A549 (cell line): ENCODE measurements around the gene DCP1A. TPM values are rescaled to one million over a fixed set of nuclear protein-coding genes. Genes with fewer than 3 reads are reported as not detected.
A peak's percentile ranks its signal among the peaks of the same experiment; 100 is the strongest.

Experiments
- ATAC-seq, 2 experiments: fragments of 200-7000 bp in 1 of 2; fragments of >200 bp in 1 of 2; cut with Nextera tagmentation in 1 of 2; cut with Tn5 transposase in 1 of 2; 3 replicates each; pipeline versions ENCODE4 v1.8.0 to v1.9.1; 2018 to 2020; ENCODE audit warnings: mild to moderate bottlenecking in 1 of 2, moderate library complexity in 1 of 2
- CTCF ChIA-PET: fragments of 300-600 bp; sonication (Branson Sonifier 250); formaldehyde crosslinking; extraction: SDS; loops from one replicate; lab custom pipeline; 2021; ENCODE audit warnings: antibody characterized with exemption, inconsistent platforms; lab: Yijun Ruan, JAX
- POLR2A ChIA-PET: fragments of 350-600 bp; formaldehyde crosslinking; extraction: SDS; loops from one replicate; lab custom pipeline; 2021; ENCODE audit warnings: antibody characterized with exemption, inconsistent platforms; lab: Yijun Ruan, JAX
- DNase-seq, 2 experiments: peaks; one replicate each; pipeline versions ENCODE4 v3.0.0 to v3.0.0-alpha.2; 2011 to 2016; ENCODE audit warnings: low read depth in 1 of 2, low spot score in 1 of 2
- FAIRE-seq: peaks from 2 replicates; lab custom pipeline; 2011; peaks lifted over from hg19 to GRCh38; lab: Jason Lieb, UNC
- H3K27ac ChIP-seq, 2 experiments: fragments of >200 bp; sonication (Bioruptor Twin); formaldehyde crosslinking; 3 replicates each; pipeline ENCODE4 v1.5.1; 2016 to 2017
- H3K4me1 ChIP-seq: fragments of >200 bp; sonication (Bioruptor Twin); formaldehyde crosslinking; 3 replicates; pipeline ENCODE4 v1.6.1; 2016
- H3K4me2 ChIP-seq: fragments of >200 bp; sonication (Bioruptor Twin); formaldehyde crosslinking; 3 replicates; pipeline ENCODE4 v1.6.1; 2016
- H3K4me3 ChIP-seq: fragments of >200 bp; sonication (Bioruptor Twin); formaldehyde crosslinking; 3 replicates; pipeline ENCODE4 v1.5.1; 2016
- H3K9me3 ChIP-seq: fragments of >200 bp; sonication (Bioruptor Twin); formaldehyde crosslinking; 3 replicates; pipeline ENCODE4 v1.6.1; 2016
- BHLHE40 ChIP-seq: IDR thresholded peaks from 2 replicates; pipeline ENCODE4 v1.6.1; 2012; ENCODE audit warnings: low read depth, low read length, inconsistent platforms
- CBX2 ChIP-seq: fragments of 200-600 bp; sonication (generic); IDR thresholded peaks from 2 replicates; pipeline ENCODE4 v1.6.1; 2016; ENCODE audit warnings: low read depth, mild to moderate bottlenecking, borderline replicate concordance
- CBX8 ChIP-seq: fragments of 200-600 bp; sonication (generic); IDR thresholded peaks from 2 replicates; pipeline ENCODE4 v1.6.1; 2016
- FOXS1 ChIP-seq: fragments of 250-450 bp; sonication (Bioruptor Pico); IDR thresholded peaks from 2 replicates; pipeline ENCODE4 v1.5.0; 2020; ENCODE audit warnings: mild to moderate bottlenecking, moderate library complexity
- GATA3 ChIP-seq: IDR thresholded peaks from 2 replicates; pipeline ENCODE4 v1.6.1; 2012; ENCODE audit warnings: borderline replicate concordance
- HOXB13 ChIP-seq: fragments of 250-450 bp; sonication (Bioruptor Pico); IDR thresholded peaks from 2 replicates; pipeline ENCODE4 v1.5.0; 2020; ENCODE audit warnings: low read depth, mild to moderate bottlenecking, moderate library complexity
- KDM5A ChIP-seq: fragments of 200-600 bp; sonication (generic); IDR thresholded peaks from 2 replicates; pipeline ENCODE4 v1.6.1; 2016; ENCODE audit warnings: antibody characterized with exemption, mild to moderate bottlenecking
- MAZ ChIP-seq: fragments of 150-350 bp; IDR thresholded peaks from 2 replicates; pipeline ENCODE4 v1.6.1; 2014; ENCODE audit warnings: antibody characterized with exemption, low read depth, low read length, borderline replicate concordance
- NPAS2 ChIP-seq: fragments of 250-450 bp; sonication (Bioruptor Pico); IDR thresholded peaks from 2 replicates; pipeline ENCODE4 v1.8.0; 2022; ENCODE audit warnings: mild to moderate bottlenecking, moderate library complexity, borderline replicate concordance
- RNF2 ChIP-seq: fragments of 200-600 bp; sonication (generic); IDR thresholded peaks from 2 replicates; pipeline ENCODE4 v1.6.1; 2016; ENCODE audit warnings: low read depth, mild to moderate bottlenecking, antibody characterized with exemption, moderate library complexity, borderline replicate concordance
- SMC3 ChIP-seq: fragments of >200 bp; sonication (Bioruptor Twin); formaldehyde crosslinking; IDR thresholded peaks from 3 replicates; pipeline ENCODE4 v1.6.1; 2018; ENCODE audit warnings: inconsistent platforms
- TFCP2L1 ChIP-seq: fragments of 250-450 bp; sonication (Bioruptor Pico); IDR thresholded peaks from 2 replicates; pipeline ENCODE4 v1.5.0; 2021; ENCODE audit warnings: mild to moderate bottlenecking
- TP53 ChIP-seq: fragments of 250-450 bp; sonication (Bioruptor Pico); IDR thresholded peaks from 2 replicates; pipeline ENCODE4 v1.5.0; 2021; ENCODE audit warnings: mild to moderate bottlenecking, moderate library complexity
- ZFP36 ChIP-seq: fragments of 450-650 bp; IDR thresholded peaks from 2 replicates; pipeline ENCODE4 v1.6.1; 2014; ENCODE audit warnings: borderline replicate concordance; ENCODE audit not compliant: partially characterized antibody
- WGBS: methylation state at CpG from one replicate; pipeline ENCODE4 v1.1.6; 2017; ENCODE audit errors: missing lambda C conversion rate; 5-methylcytosine and 5-hydroxymethylcytosine counted together
- polyA plus RNA-seq, 4 experiments: library from polyadenylated mRNA; depleted of rRNA in 3 of 4; stranded (reverse); fragments of >200 nt; fragmentation: RNase III in 1 of 4; extraction: RNeasy Plus Mini Kit Qiagen cat#74134 plus additional on column Dnase treatment in 1 of 4; gene quantifications; 2 replicates in 3 of 4; 3 replicates in 1 of 4; pipeline ENCODE4 v1.2.3, GENCODE V29; 2011 to 2017
- TF ChIP-seq, protein P1 (sequence below): fragments of 150-350 bp; IDR thresholded peaks from 2 replicates; pipeline ENCODE4 v1.6.1; 2014; ENCODE audit warnings: low read depth, mild to moderate bottlenecking, low read length
- TF ChIP-seq, protein P2 (sequence below): IDR thresholded peaks from 2 replicates; pipeline ENCODE4 v1.6.1; 2012; ENCODE audit warnings: low read depth, borderline replicate concordance
- TF ChIP-seq, protein P3 (sequence below): IDR thresholded peaks from 2 replicates; pipeline ENCODE4 v1.6.1; 2012
- TF ChIP-seq, protein P4 (sequence below): fragments of 450-650 bp; IDR thresholded peaks from 2 replicates; pipeline ENCODE4 v1.6.1; 2014; ENCODE audit warnings: antibody characterized with exemption

Gene DCP1A
- polyA plus RNA-seq, 2 of the 4 experiments (the other 2 are of a cell fraction): 7.3 to 27.4 TPM

- Histone ChIP-seq H3K27ac (peak overlapping the region; percentile 99 to 100), H3K4me1 (peaks cover 66% of the 10 kb centered on the region), H3K4me3 (no peak overlapping the region), H3K4me2 (peak overlapping the region; percentile 15; the same call in 1 of the 3 replicates), H3K9me3 (no peaks in the 10 kb centered on the region)
- ATAC-seq: peak in 1 of 2 experiments; percentile 5; a peak in 2 of 6 replicates
- 58% methylated on average over 3 of the region's 3 CpGs for WGBS
- ChIA-PET CTCF (interaction anchor here (0.6 kb wide), 1 partner anchor 1029 kb away, joined by 3 read pairs; no protein-coding TSS in a partner anchor), POLR2A (interaction anchor here (1.0 kb wide), 1 partner anchor 9 kb away, joined by 4 read pairs; the partner anchor contains the start of gene TKT)
- DNase-seq: no peak
- TF ChIP-seq GATA3 (no peak), FOXS1 (no peak), RNF2 (no peak), KDM5A (no peak), MAZ (no peak), TP53 (CRISPR knock-in tag) (no peak), NPAS2 (no peak), ZFP36 (no peak), CBX2 (no peak)
- no peak for FAIRE-seq
Observed at GRCh38 chr3:53264718-53265117, 82.6 kb downstream of the DCP1A start.

- no peak; a peak in 1 of 6 replicates for ATAC-seq
- POLR2A ChIA-PET: interaction anchor here (1.0 kb wide), 1 partner anchor 8 kb away, joined by 4 read pairs; the partner anchor contains the start of gene TKT
- H3K27ac ChIP-seq: peak overlapping the region; percentile 99 to 100; a peak in 5 of 6 replicates
- TF ChIP-seq HOXB13: no peak
- TF ChIP-seq, protein P1, sequence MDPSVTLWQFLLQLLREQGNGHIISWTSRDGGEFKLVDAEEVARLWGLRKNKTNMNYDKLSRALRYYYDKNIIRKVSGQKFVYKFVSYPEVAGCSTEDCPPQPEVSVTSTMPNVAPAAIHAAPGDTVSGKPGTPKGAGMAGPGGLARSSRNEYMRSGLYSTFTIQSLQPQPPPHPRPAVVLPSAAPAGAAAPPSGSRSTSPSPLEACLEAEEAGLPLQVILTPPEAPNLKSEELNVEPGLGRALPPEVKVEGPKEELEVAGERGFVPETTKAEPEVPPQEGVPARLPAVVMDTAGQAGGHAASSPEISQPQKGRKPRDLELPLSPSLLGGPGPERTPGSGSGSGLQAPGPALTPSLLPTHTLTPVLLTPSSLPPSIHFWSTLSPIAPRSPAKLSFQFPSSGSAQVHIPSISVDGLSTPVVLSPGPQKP: no peak
- TF ChIP-seq, protein P2, sequence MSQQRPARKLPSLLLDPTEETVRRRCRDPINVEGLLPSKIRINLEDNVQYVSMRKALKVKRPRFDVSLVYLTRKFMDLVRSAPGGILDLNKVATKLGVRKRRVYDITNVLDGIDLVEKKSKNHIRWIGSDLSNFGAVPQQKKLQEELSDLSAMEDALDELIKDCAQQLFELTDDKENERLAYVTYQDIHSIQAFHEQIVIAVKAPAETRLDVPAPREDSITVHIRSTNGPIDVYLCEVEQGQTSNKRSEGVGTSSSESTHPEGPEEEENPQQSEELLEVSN: no peak
- TF ChIP-seq ZFP36: no peak
- TF ChIP-seq TFCP2L1: no peak
- TF ChIP-seq MAZ: no peak
- TF ChIP-seq, all 56 proteins: peak for 0
- DNase-seq (no peak), FAIRE-seq (no peak)
- no peaks in the 10 kb centered on the region for H3K9me3 ChIP-seq
- H3K4me2 ChIP-seq: no peak overlapping the region
- CTCF ChIA-PET: interaction anchor here (0.6 kb wide), 1 partner anchor 45 kb away, joined by 3 read pairs; no protein-coding TSS in a partner anchor
- H3K4me3 ChIP-seq: no peak overlapping the region
- H3K4me1 ChIP-seq: peaks cover 65% of the 10 kb centered on the region
- 61% methylated on average over 4 of the region's 4 CpGs for whole genome bisulfite sequencing
Observed at GRCh38 chr3:53263907-53264306, 83.4 kb downstream of the DCP1A start.

DNA sequence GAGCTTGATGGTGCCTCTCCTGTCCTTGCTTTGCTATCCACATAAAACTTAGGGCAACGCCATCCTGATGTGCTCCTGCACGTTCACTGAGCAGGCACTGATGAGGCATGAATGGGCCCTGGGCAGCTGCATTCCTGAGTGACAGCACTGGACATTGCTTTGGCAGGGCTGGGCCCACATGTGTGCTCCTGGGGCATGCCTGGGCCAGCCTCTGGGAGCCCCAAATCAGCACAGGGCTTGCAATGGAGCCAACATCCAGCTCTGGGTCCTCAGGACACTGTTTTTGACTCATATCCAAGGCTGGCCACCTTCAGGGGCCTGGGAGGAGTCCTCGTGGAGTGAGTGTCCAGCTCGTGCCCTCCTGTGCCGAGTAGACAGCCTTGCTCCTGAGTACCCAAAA, 85.6 kb downstream of the DCP1A start:
- ATAC-seq (peak in 1 of 2 experiments; percentile 8; a peak in 2 of 6 replicates), FAIRE-seq (no peak), DNase-seq (no peak)
- POLR2A ChIA-PET: interaction anchor here (1.1 kb wide), 1 partner anchor 10 kb away, joined by 3 read pairs; no protein-coding TSS in a partner anchor
- TF ChIP-seq, protein P3, sequence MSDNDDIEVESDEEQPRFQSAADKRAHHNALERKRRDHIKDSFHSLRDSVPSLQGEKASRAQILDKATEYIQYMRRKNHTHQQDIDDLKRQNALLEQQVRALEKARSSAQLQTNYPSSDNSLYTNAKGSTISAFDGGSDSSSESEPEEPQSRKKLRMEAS: peak; percentile 17; the same call in 1 of the 2 replicates
- TF ChIP-seq CBX8 (no peak), SMC3 (no peak)
- Histone ChIP-seq H3K9me3 (no peaks in the 10 kb centered on the region), H3K4me3 (no peak overlapping the region), H3K27ac (peak overlapping the region; percentile 64 to 100), H3K4me2 (peak overlapping the region; percentile 16; the same call in 1 of the 3 replicates), H3K4me1 (peaks cover 51% of the 10 kb centered on the region)
- 53% methylated on average over 5 of the region's 5 CpGs for WGBS
- CTCF ChIA-PET: interaction anchor here (1.1 to 1.2 kb wide), 2 partner anchors 18 to 31 kb away, joined by 3 read pairs; no protein-coding TSS in a partner anchor

DNA sequence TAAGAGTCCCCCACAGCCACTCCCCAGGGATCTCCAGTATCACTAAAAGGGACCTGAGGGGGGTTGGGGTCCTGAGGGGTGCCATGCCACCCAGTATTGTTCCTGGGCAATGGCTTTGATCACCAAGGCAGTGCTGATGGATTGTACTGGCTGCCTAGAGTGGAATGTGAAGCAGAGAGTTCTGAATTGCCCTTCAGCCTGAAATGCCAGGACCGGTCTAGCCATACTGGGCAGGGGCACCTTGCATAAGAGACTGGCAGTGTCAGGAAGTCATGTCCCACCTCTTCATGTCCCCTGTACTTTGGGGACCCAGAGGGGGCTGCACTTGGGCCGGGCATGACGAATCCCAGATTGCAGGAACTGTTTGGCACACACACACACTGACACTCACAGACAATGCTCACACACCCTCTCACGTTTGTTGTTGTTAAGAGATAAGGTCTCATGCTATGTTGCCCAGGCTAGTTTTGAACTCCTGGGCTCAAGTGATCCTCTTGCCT, 87.0 kb downstream of the DCP1A start:
- H3K27ac ChIP-seq: peak overlapping the region; percentile 99 to 100; a peak in 4 of 6 replicates
- 90% methylated on average over 4 of the region's 4 CpGs for WGBS
- no peak for ATAC-seq
- POLR2A ChIA-PET: no interaction called here
- no peak for TF ChIP-seq TP53 (CRISPR knock-in tag)
- TF ChIP-seq, protein P4, sequence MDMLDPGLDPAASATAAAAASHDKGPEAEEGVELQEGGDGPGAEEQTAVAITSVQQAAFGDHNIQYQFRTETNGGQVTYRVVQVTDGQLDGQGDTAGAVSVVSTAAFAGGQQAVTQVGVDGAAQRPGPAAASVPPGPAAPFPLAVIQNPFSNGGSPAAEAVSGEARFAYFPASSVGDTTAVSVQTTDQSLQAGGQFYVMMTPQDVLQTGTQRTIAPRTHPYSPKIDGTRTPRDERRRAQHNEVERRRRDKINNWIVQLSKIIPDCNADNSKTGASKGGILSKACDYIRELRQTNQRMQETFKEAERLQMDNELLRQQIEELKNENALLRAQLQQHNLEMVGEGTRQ: no peak
- no peak for TF ChIP-seq BHLHE40
- no peak for TF ChIP-seq KDM5A
- TF ChIP-seq, all 56 proteins: peak for 0
- no peak for DNase-seq
- Histone ChIP-seq H3K9me3 (no peaks in the 10 kb centered on the region), H3K4me3 (no peak overlapping the region), H3K4me1 (peaks cover 46% of the 10 kb centered on the region), H3K4me2 (no peak overlapping the region)
- no peak for FAIRE-seq
- CTCF ChIA-PET: no interaction called here
